Thyroid gland (tissue), 4 donors: ENCODE results near the gene MAP7D3.
A peak's percentile ranks its signal among the peaks of the same experiment; 100 is the strongest.

Source experiments
- CTCF ChIP-seq, 6 experiments: fragments of 200-600 bp in 3 of 6; fragments of 450-650 bp in 3 of 6; sonication (generic) in 3 of 6; IDR thresholded peaks; one replicate each; pipeline ENCODE4 v1.5.1; 2016 to 2019; ENCODE audit warnings: antibody characterized with exemption in 6 of 6, mild to moderate bottlenecking in 2 of 6, inconsistent platforms in 1 of 6, moderate library complexity in 1 of 6
- POLR2A ChIP-seq, 2 donors: fragments of 450-650 bp; IDR thresholded peaks; one replicate each; pipeline ENCODE4 v1.6.1; 2017; ENCODE audit warnings: antibody characterized with exemption in 2 of 2, mild to moderate bottlenecking in 2 of 2, moderate library complexity in 1 of 2

GRCh38 chrX:136168929-136169735, 82.1 kb downstream of the MAP7D3 start:
- TF ChIP-seq CTCF (IDR thresholded peaks at IDR 0.05): no peak
- TF ChIP-seq POLR2A (IDR thresholded peaks at IDR 0.05): peak in 1 of 2 donors; percentile 30
